HepG2 (cell line): ENCODE results near the gene NUBPL. TPM values are rescaled to one million over a fixed set of nuclear protein-coding genes. Genes with fewer than 3 reads are reported as not detected.

ENCODE experiments used
- ATAC-seq: fragments of 200-7000 bp; cut with Tn5 transposase; 3 replicates; pipeline ENCODE4 v1.9.1; 2020; ENCODE audit warnings: mild to moderate bottlenecking, moderate library complexity
- BruUV-seq: library from RNA; stranded (reverse); fragments of 400-500 nt; replicated peaks from 2 replicates; lab custom pipeline; 2021; lab: Mats Ljungman, UMichigan
- CTCF ChIA-PET: fragments of 300-600 bp; formaldehyde crosslinking; extraction: SDS; loops from one replicate; lab custom pipeline; 2021; ENCODE audit warnings: low total read pairs, inconsistent platforms, low intra/inter-chr PET ratio; lab: Yijun Ruan, JAX
- POLR2A ChIA-PET: fragments of 350-600 bp; sonication (Branson Sonifier 250); formaldehyde crosslinking; loops from one replicate; lab custom pipeline; 2020; ENCODE audit warnings: antibody characterized with exemption, inconsistent platforms; lab: Yijun Ruan, JAX
- DNase-seq: peaks from one replicate; pipeline ENCODE4 v3.0.0-alpha.2; 2015; ENCODE audit warnings: low spot score
- FAIRE-seq: peaks from 3 replicates; lab custom pipeline; 2011; peaks lifted over from hg19 to GRCh38; lab: Jason Lieb, UNC
- H2AFZ ChIP-seq: one replicate; pipeline ENCODE4 v1.6.1; 2011; ENCODE audit warnings: low read length, inconsistent platforms
- H3K27ac ChIP-seq: fragments of 300-600 bp; 3 replicates; pipeline ENCODE4 v1.8.0; 2011; ENCODE audit warnings: mixed run types, mild to moderate bottlenecking, mixed read lengths, low read length, inconsistent platforms; ENCODE audit not compliant: insufficient read depth; ENCODE audit errors: extremely low read length
- H3K27me3 ChIP-seq, 2 experiments: fragments of 200-600 bp in 1 of 2; 2 replicates in 1 of 2; 3 replicates in 1 of 2; pipeline versions ENCODE4 v1.6.0 to v1.8.0; 2011; ENCODE audit warnings: low read length in 2 of 2, mild to moderate bottlenecking in 2 of 2, moderate library complexity in 2 of 2, inconsistent platforms in 1 of 2; ENCODE audit not compliant: insufficient read depth in 2 of 2, control insufficient read depth in 1 of 2
- H3K36me3 ChIP-seq, 2 experiments: fragments of 200-600 bp in 1 of 2; replicated peaks in 1 of 2; 2 replicates in 1 of 2; 3 replicates in 1 of 2; pipeline versions ENCODE4 v1.5.1 to v1.8.0; 2011; ENCODE audit warnings: low read length in 2 of 2, inconsistent platforms in 1 of 2; ENCODE audit not compliant: insufficient read depth in 2 of 2, control insufficient read depth in 1 of 2
- H3K4me1 ChIP-seq: 2 replicates; pipeline ENCODE4 v1.5.1; 2012; ENCODE audit warnings: low read length, inconsistent platforms; ENCODE audit not compliant: insufficient read depth
- H3K4me2 ChIP-seq: 2 replicates; pipeline ENCODE4 v1.6.0; 2011; ENCODE audit warnings: low read depth, low read length, inconsistent platforms
- H3K4me3 ChIP-seq, 3 experiments: fragments of 200-600 bp in 1 of 3; sonication (generic), shearing (Covaris generic) in 1 of 3; replicated peaks in 1 of 3; 2 replicates each; pipeline ENCODE4 v1.5.1; 2011 to 2016; ENCODE audit warnings: low read length in 3 of 3, inconsistent platforms in 2 of 3, low read depth in 2 of 3, mild to moderate bottlenecking in 2 of 3, control low read depth in 1 of 3, mixed read lengths in 1 of 3; ENCODE audit not compliant: insufficient read depth in 1 of 3
- H3K79me2 ChIP-seq: one replicate; pipeline ENCODE4 v1.6.1; 2011; ENCODE audit warnings: low read length, inconsistent platforms; ENCODE audit not compliant: insufficient read depth
- H3K9ac ChIP-seq: 2 replicates; pipeline ENCODE4 v1.6.0; 2011; ENCODE audit warnings: mild to moderate bottlenecking, low read depth, low read length, inconsistent platforms; ENCODE audit not compliant: insufficient read depth
- H3K9me3 ChIP-seq: 2 replicates; pipeline ENCODE4 v1.5.1; 2012; ENCODE audit warnings: mild to moderate bottlenecking, low read length
- H4K20me1 ChIP-seq: 2 replicates; pipeline ENCODE4 v1.6.0; 2011; ENCODE audit warnings: inconsistent platforms, mild to moderate bottlenecking, low read length, moderate library complexity; ENCODE audit not compliant: insufficient read depth
- ATM ChIP-seq: fragments of 450-650 bp; IDR thresholded peaks from 2 replicates; pipeline ENCODE4 v1.7.1; 2017; ENCODE audit warnings: mild to moderate bottlenecking, borderline replicate concordance
- BCLAF1 ChIP-seq: fragments of 450-650 bp; IDR thresholded peaks from 2 replicates; pipeline ENCODE4 v1.6.1; 2017; ENCODE audit warnings: mild to moderate bottlenecking
- KLF6 ChIP-seq: IDR thresholded peaks from 2 replicates; pipeline ENCODE4 v1.8.0; 2016; ENCODE audit warnings: missing biosample characterization, missing genetic modification reagents
- MLX ChIP-seq: IDR thresholded peaks from 2 replicates; pipeline ENCODE4 v1.6.1; 2016
- POLR2AphosphoS2 ChIP-seq: IDR thresholded peaks from 2 replicates; pipeline ENCODE4 v1.6.1; 2011; ENCODE audit warnings: low read depth, low read length, improper control_type of control experiment
- RXRB ChIP-seq: IDR thresholded peaks from 2 replicates; pipeline ENCODE4 v1.6.1; 2016; ENCODE audit warnings: borderline replicate concordance, missing genetic modification reagents, missing compliant biosample characterization
- SRSF9 ChIP-seq: fragments of 200-400 bp; formaldehyde crosslinking; IDR thresholded peaks from 2 replicates; pipeline ENCODE4 v1.6.1; 2018; ENCODE audit warnings: borderline replicate concordance, mild to moderate bottlenecking, low read depth, low read length; ENCODE audit not compliant: insufficient read depth, poor library complexity, severe bottlenecking
- ZNF567 ChIP-seq: sonication (generic); formaldehyde crosslinking; IDR thresholded peaks from 2 replicates; pipeline ENCODE4 v1.8.1; 2023; ENCODE audit warnings: mild to moderate bottlenecking, missing genetic modification reagents, borderline replicate concordance
- ZNF597 ChIP-seq: sonication (generic); formaldehyde crosslinking; IDR thresholded peaks from 2 replicates; pipeline ENCODE4 v1.5.0; 2020; ENCODE audit warnings: missing genetic modification reagents
- ZSCAN31 ChIP-seq: sonication (generic); formaldehyde crosslinking; IDR thresholded peaks from 2 replicates; pipeline ENCODE4 v1.5.0; 2020; ENCODE audit warnings: low read depth, mild to moderate bottlenecking, missing genetic modification reagents
- ZZZ3 ChIP-seq: sonication (generic); formaldehyde crosslinking; IDR thresholded peaks from 2 replicates; pipeline ENCODE4 v1.4.0; 2020; ENCODE audit warnings: missing genetic modification reagents, mild to moderate bottlenecking, borderline replicate concordance
- WGBS: methylation state at CpG from one replicate; pipeline ENCODE4 v1.1.6; 2017; ENCODE audit warnings: low lambda C conversion rate; 5-methylcytosine and 5-hydroxymethylcytosine counted together
- in situ Hi-C: cut with HindIII; loops from 2 replicates; pipeline ENCODE4 v1.10.0; 2017; ENCODE audit warnings: low pct_unique_long_range_greater_than_20kb; ENCODE audit not compliant: extremely low pct_ligation_motif_present
- intact Hi-C: fragments of 100-400 bp; cut with micrococcal nuclease; formaldehyde crosslinking; loops from one replicate; pipeline ENCODE4 v1.10.0; 2022; ENCODE audit not compliant: unreplicated experiment
- polyA plus RNA-seq, 8 experiments: library from polyadenylated mRNA; depleted of rRNA in 3 of 8; stranded (reverse) in 7 of 8; unstranded in 1 of 8; fragments of >200 nt; fragmentation: Illumina TruSeq in 4 of 8; extraction: Trizol in 4 of 8; gene quantifications; 2 replicates each; pipeline versions ENCODE4 v1.2.1 to v1.2.3, GENCODE V29; 2011 to 2016; ENCODE audit warnings: low read depth in 4 of 8, missing spikeins in 1 of 8, mixed read lengths in 1 of 8; ENCODE audit not compliant: insufficient read depth in 1 of 8
- total RNA-seq, 5 experiments: library from RNA; depleted of rRNA; stranded (reverse); fragments of >200 nt; fragmentation: Illumina TruSeq; extraction: Trizol; gene quantifications; 2 replicates each; pipeline ENCODE4 v1.2.3, GENCODE V29; 2016; ENCODE audit warnings: low read depth in 1 of 5

NUBPL gene
- total and polyA plus RNA-seq, 2 of the 13 experiments (the other 11 are each of a cell fraction or from before 2014, with no cell fraction given), result 21.3 to 44.1 TPM

GRCh38 chr14:31886156-31886835 is 325.1 kb downstream of the NUBPL start:
- in situ Hi-C loops (no loop called here), intact Hi-C loops (no loop called here)
- no peak for FAIRE-seq
- H3K4me3 ChIP-seq, result no peak overlapping the region
- H4K20me1 ChIP-seq, result no peaks in the 10 kb centered on the region
- no peak for ATAC-seq
- TF ChIP-seq BCLAF1 (0 out of 2 replicates have a peak, but pooled peaks have one; percentile 24), ZNF567 (no peak)
- H3K27me3 ChIP-seq, result no peaks in the 10 kb centered on the region; a peak in 1 of 5 replicates
- H3K9me3 ChIP-seq, result no peaks in the 10 kb centered on the region
- H3K9ac ChIP-seq, result no peak overlapping the region
- H3K4me1 ChIP-seq, result no peaks in the 10 kb centered on the region
- WGBS, result 1% methylated on average over 3 of the region's 3 CpGs
- no peaks in the 10 kb centered on the region for H3K79me2 ChIP-seq
- ChIA-PET CTCF (no interaction called here), POLR2A (no interaction called here)
- H3K36me3 ChIP-seq, result no peaks in the 10 kb centered on the region
- no peak overlapping the region for H3K27ac ChIP-seq
- no peak for DNase-seq
- H3K4me2 ChIP-seq, result no peak overlapping the region
- no TSS peak for BruUV-seq
- no peak overlapping the region for H2AFZ ChIP-seq

- Histone ChIP-seq H3K9ac (no peak overlapping the region), H2AFZ (no peak overlapping the region), H3K36me3 (no peaks in the 10 kb centered on the region), H3K4me1 (no peaks in the 10 kb centered on the region), H3K27ac (no peak overlapping the region), H3K9me3 (no peaks in the 10 kb centered on the region), H4K20me1 (no peaks in the 10 kb centered on the region), H3K27me3 (no peaks in the 10 kb centered on the region; a peak in 1 of 5 replicates), H3K4me2 (no peak overlapping the region), H3K79me2 (no peaks in the 10 kb centered on the region), H3K4me3 (no peak overlapping the region)
- BruUV-seq, result no TSS peak
- ChIA-PET POLR2A (no interaction called here), CTCF (no interaction called here)
- FAIRE-seq (no peak), DNase-seq (no peak), ATAC-seq (no peak)
- intact Hi-C loops (no loop called here), in situ Hi-C loops (no loop called here)
- 9% methylated on average over 4 of the region's 4 CpGs for whole genome bisulfite sequencing
- TF ChIP-seq KLF6 (CRISPR knock-in tag) (no peak), POLR2AphosphoS2 (no peak), ZSCAN31 (CRISPR knock-in tag) (no peak), ZZZ3 (CRISPR knock-in tag) (no peak), SRSF9 (no peak), ATM (peak; percentile 56; the same call in 1 of the 2 replicates), ZNF597 (CRISPR knock-in tag) (no peak), RXRB (CRISPR knock-in tag) (no peak), MLX (CRISPR knock-in tag) (no peak)
These were observed 326.9 kb downstream of the NUBPL start for GRCh38 chr14:31887929-31888580.
